ENCODE data around the gene PPP3R1.

PPP3R1 gene

GRCh38 chr2:68263632-68264031 lies 11.3 kb upstream of the PPP3R1 start:
- no peak overlapping the region for H3K27ac ChIP-seq (ENCODE audit: insufficient read depth, low read depth, low read length, poor library complexity, severe bottlenecking)
- 93 to 100% methylated on average over 2 of the region's 2 CpGs for WGBS, 2 experiments
- no peaks in the 10 kb centered on the region for H3K27me3 ChIP-seq (ENCODE audit: control insufficient read depth, insufficient read depth, low read length, poor library complexity, severe bottlenecking)
- H3K4me3 ChIP-seq (ENCODE audit: insufficient read depth, low read depth, low read length): no peak overlapping the region
- H3K4me1 ChIP-seq (ENCODE audit: control insufficient read depth, insufficient read depth, low read length): no peaks in the 10 kb centered on the region
- H3K9me3 ChIP-seq (ENCODE audit: control insufficient read depth, low read length): no peaks in the 10 kb centered on the region
- H3K36me3 ChIP-seq (ENCODE audit: control insufficient read depth, insufficient read depth, low read length): no peaks in the 10 kb centered on the region

GRCh38 chr2:68258851-68259250 lies 6.5 kb upstream of the PPP3R1 start:
- H3K4me3 ChIP-seq (ENCODE audit: insufficient read depth, low read depth, low read length): no peak overlapping the region
- 75 to 91% methylated on average over 2 of the region's 2 CpGs for WGBS, 2 experiments
- no peaks in the 10 kb centered on the region for H3K9me3 ChIP-seq (ENCODE audit: control insufficient read depth, low read length)
- no peaks in the 10 kb centered on the region for H3K36me3 ChIP-seq (ENCODE audit: control insufficient read depth, insufficient read depth, low read length)
- no peak overlapping the region for H3K27ac ChIP-seq (ENCODE audit: insufficient read depth, low read depth, low read length, poor library complexity, severe bottlenecking)
- no peaks in the 10 kb centered on the region for H3K27me3 ChIP-seq (ENCODE audit: control insufficient read depth, insufficient read depth, low read length, poor library complexity, severe bottlenecking)
- H3K4me1 ChIP-seq (ENCODE audit: control insufficient read depth, insufficient read depth, low read length): peaks cover 5% of the 10 kb centered on the region

DNA sequence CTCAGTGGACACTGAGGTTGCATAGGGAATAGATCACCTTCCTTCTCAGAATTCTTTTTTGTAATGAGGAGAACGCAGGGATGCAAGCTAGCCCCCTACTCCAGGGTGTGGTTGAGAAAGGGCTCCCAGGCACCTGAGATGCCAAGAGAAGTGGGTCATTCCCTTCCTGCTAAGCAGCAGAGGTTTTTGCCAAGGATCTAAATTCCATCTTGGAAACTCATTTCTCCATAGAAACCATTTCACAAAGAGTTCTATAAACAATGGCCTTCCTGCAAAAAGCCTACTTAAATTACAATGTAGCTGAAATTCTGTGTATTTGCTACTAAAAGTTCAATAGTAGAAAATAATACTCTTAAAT lies 3.7 kb upstream of the PPP3R1 start:
- no peaks in the 10 kb centered on the region for H3K36me3 ChIP-seq (ENCODE audit: control insufficient read depth, insufficient read depth, low read length)
- H3K4me3 ChIP-seq (ENCODE audit: insufficient read depth, low read depth, low read length): no peak overlapping the region
- 50 to 52% methylated on average over 1 of the region's 1 CpG for WGBS, 2 experiments
- H3K27me3 ChIP-seq (ENCODE audit: control insufficient read depth, insufficient read depth, low read length, poor library complexity, severe bottlenecking): no peaks in the 10 kb centered on the region
- H3K4me1 ChIP-seq (ENCODE audit: control insufficient read depth, insufficient read depth, low read length): peaks cover 5% of the 10 kb centered on the region
- H3K9me3 ChIP-seq (ENCODE audit: control insufficient read depth, low read length): no peaks in the 10 kb centered on the region
- H3K27ac ChIP-seq (ENCODE audit: insufficient read depth, low read depth, low read length, poor library complexity, severe bottlenecking): no peak overlapping the region

- Histone ChIP-seq H3K9me3 (ENCODE audit: control insufficient read depth, low read length) (no peaks in the 10 kb centered on the region), H3K4me1 (ENCODE audit: control insufficient read depth, insufficient read depth, low read length) (peaks cover 13% of the 10 kb centered on the region), H3K36me3 (ENCODE audit: control insufficient read depth, insufficient read depth, low read length) (no peaks in the 10 kb centered on the region), H3K4me3 (ENCODE audit: insufficient read depth, low read depth, low read length) (peak overlapping the region; percentile 72), H3K27me3 (ENCODE audit: control insufficient read depth, insufficient read depth, low read length, poor library complexity, severe bottlenecking) (no peaks in the 10 kb centered on the region), H3K27ac (ENCODE audit: insufficient read depth, low read depth, low read length, poor library complexity, severe bottlenecking) (no peak overlapping the region)
- WGBS, 2 experiments: 0 to 3% methylated on average over 8 to 14 of the region's 15 CpGs
Measured at GRCh38 chr2:68253219-68254068, 1.1 kb upstream of the PPP3R1 start.

GRCh38 chr2:68251855-68252399 lies 405 bp downstream of the PPP3R1 start:
- Histone ChIP-seq H3K27ac (ENCODE audit: insufficient read depth, low read depth, low read length, poor library complexity, severe bottlenecking) (peak overlapping the region; percentile 85), H3K27me3 (ENCODE audit: control insufficient read depth, insufficient read depth, low read length, poor library complexity, severe bottlenecking) (no peaks in the 10 kb centered on the region), H3K4me1 (ENCODE audit: control insufficient read depth, insufficient read depth, low read length) (peaks cover 15% of the 10 kb centered on the region), H3K36me3 (ENCODE audit: control insufficient read depth, insufficient read depth, low read length) (no peaks in the 10 kb centered on the region), H3K4me3 (ENCODE audit: insufficient read depth, low read depth, low read length) (peak overlapping the region; percentile 72), H3K9me3 (ENCODE audit: control insufficient read depth, low read length) (no peaks in the 10 kb centered on the region)
- 0 to 1% methylated on average over 78 of the region's 78 CpGs for whole genome bisulfite sequencing, 2 experiments

GRCh38 chr2:68251187-68251854 lies 1.0 kb downstream of the PPP3R1 start:
- H3K4me1 ChIP-seq (ENCODE audit: control insufficient read depth, insufficient read depth, low read length): peaks cover 20% of the 10 kb centered on the region
- peak overlapping the region; percentile 85 for H3K27ac ChIP-seq (ENCODE audit: insufficient read depth, low read depth, low read length, poor library complexity, severe bottlenecking)
- H3K27me3 ChIP-seq (ENCODE audit: control insufficient read depth, insufficient read depth, low read length, poor library complexity, severe bottlenecking): no peaks in the 10 kb centered on the region
- WGBS, 2 experiments: 0% methylated on average over 41 of the region's 41 CpGs
- H3K4me3 ChIP-seq (ENCODE audit: insufficient read depth, low read depth, low read length): peak overlapping the region; percentile 72
- no peaks in the 10 kb centered on the region for H3K9me3 ChIP-seq (ENCODE audit: control insufficient read depth, low read length)
- no peaks in the 10 kb centered on the region for H3K36me3 ChIP-seq (ENCODE audit: control insufficient read depth, insufficient read depth, low read length)

GRCh38 chr2:68250652-68251186 lies 1.6 kb downstream of the PPP3R1 start:
- Histone ChIP-seq H3K9me3 (ENCODE audit: control insufficient read depth, low read length) (no peaks in the 10 kb centered on the region), H3K4me3 (ENCODE audit: insufficient read depth, low read depth, low read length) (peak overlapping the region; percentile 72), H3K36me3 (ENCODE audit: control insufficient read depth, insufficient read depth, low read length) (no peaks in the 10 kb centered on the region), H3K27ac (ENCODE audit: insufficient read depth, low read depth, low read length, poor library complexity, severe bottlenecking) (peak overlapping the region; percentile 85), H3K4me1 (ENCODE audit: control insufficient read depth, insufficient read depth, low read length) (peaks cover 15% of the 10 kb centered on the region), H3K27me3 (ENCODE audit: control insufficient read depth, insufficient read depth, low read length, poor library complexity, severe bottlenecking) (no peaks in the 10 kb centered on the region)
- WGBS, 2 experiments: 6 to 8% methylated on average over 15 of the region's 15 CpGs

DNA sequence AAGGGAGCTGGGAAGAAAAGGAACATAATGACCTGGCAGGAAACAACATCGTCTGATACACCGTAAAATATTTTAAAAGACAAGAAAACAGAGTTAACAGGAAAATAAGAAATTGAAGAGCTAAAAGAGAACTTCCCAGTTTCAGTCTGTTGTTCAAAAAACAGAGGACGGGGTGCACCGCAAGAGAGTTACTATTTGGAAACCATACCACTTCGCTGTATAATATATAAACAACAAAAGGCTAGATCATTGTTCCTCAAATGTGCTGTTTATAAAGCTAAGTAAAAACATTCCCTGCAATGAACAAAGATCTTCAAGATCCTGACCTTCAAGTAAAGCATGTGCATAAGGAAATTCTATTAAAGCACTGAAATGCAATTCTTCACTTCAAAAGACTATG lies 2.1 kb downstream of the PPP3R1 start:
- H3K4me1 ChIP-seq (ENCODE audit: control insufficient read depth, insufficient read depth, low read length): peaks cover 15% of the 10 kb centered on the region
- H3K4me3 ChIP-seq (ENCODE audit: insufficient read depth, low read depth, low read length): peak overlapping the region; percentile 72
- no peaks in the 10 kb centered on the region for H3K9me3 ChIP-seq (ENCODE audit: control insufficient read depth, low read length)
- 51 to 68% methylated on average over 2 to 5 of the region's 5 CpGs for WGBS, 2 experiments
- H3K27me3 ChIP-seq (ENCODE audit: control insufficient read depth, insufficient read depth, low read length, poor library complexity, severe bottlenecking): no peaks in the 10 kb centered on the region
- no peaks in the 10 kb centered on the region for H3K36me3 ChIP-seq (ENCODE audit: control insufficient read depth, insufficient read depth, low read length)
- H3K27ac ChIP-seq (ENCODE audit: insufficient read depth, low read depth, low read length, poor library complexity, severe bottlenecking): no peak overlapping the region

- Histone ChIP-seq H3K27ac (ENCODE audit: insufficient read depth, low read depth, low read length, poor library complexity, severe bottlenecking) (no peak overlapping the region), H3K36me3 (ENCODE audit: control insufficient read depth, insufficient read depth, low read length) (no peaks in the 10 kb centered on the region), H3K9me3 (ENCODE audit: control insufficient read depth, low read length) (no peaks in the 10 kb centered on the region), H3K27me3 (ENCODE audit: control insufficient read depth, insufficient read depth, low read length, poor library complexity, severe bottlenecking) (no peaks in the 10 kb centered on the region), H3K4me1 (ENCODE audit: control insufficient read depth, insufficient read depth, low read length) (peaks cover 15% of the 10 kb centered on the region), H3K4me3 (ENCODE audit: insufficient read depth, low read depth, low read length) (no peak overlapping the region)
- 90 to 91% methylated on average over 2 of the region's 2 CpGs for WGBS, 2 experiments
Measured at GRCh38 chr2:68248806-68249205, 3.5 kb downstream of the PPP3R1 start.

DNA sequence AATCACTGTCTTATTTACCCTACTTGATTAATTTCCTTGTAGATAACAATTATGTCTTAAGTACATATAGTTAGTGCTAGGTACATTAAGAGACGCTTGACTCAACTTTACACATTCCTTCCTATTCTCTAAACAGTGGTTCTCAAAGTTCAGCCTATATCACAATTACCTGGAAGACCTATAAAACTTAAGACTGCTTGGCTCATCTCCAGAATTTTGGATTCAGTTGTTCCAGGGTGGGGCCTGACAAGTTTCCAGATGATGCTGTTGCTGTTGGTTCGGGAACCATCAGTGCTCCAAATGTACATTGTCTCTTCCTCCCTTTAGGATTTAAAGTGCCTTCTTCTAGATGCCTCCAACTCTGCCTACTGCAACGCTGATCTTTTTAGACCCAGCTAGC lies 4.0 kb downstream of the PPP3R1 start:
- H3K4me3 ChIP-seq (ENCODE audit: insufficient read depth, low read depth, low read length): no peak overlapping the region

More for the DNA sequence above, 4.0 kb downstream of the PPP3R1 start:
- no peaks in the 10 kb centered on the region for H3K36me3 ChIP-seq (ENCODE audit: control insufficient read depth, insufficient read depth, low read length)
- no peak overlapping the region for H3K27ac ChIP-seq (ENCODE audit: insufficient read depth, low read depth, low read length, poor library complexity, severe bottlenecking)
- no peaks in the 10 kb centered on the region for H3K9me3 ChIP-seq (ENCODE audit: control insufficient read depth, low read length)
- no peaks in the 10 kb centered on the region for H3K27me3 ChIP-seq (ENCODE audit: control insufficient read depth, insufficient read depth, low read length, poor library complexity, severe bottlenecking)
- 91 to 92% methylated on average over 3 of the region's 3 CpGs for WGBS, 2 experiments
- H3K4me1 ChIP-seq (ENCODE audit: control insufficient read depth, insufficient read depth, low read length): peaks cover 15% of the 10 kb centered on the region

Data from ectodermal cell (in vitro differentiated cells).